ENCODE data around the gene KIF16B.
"Not testable (repeated sequence)": the region's sequence is repeated elsewhere in the genome, so short reads cannot be mapped to it uniquely, and the experiment has no call there.

Gene KIF16B

GRCh38 chr20:16240355-16240754, 332.9 kb downstream of the KIF16B start:
- no peak for DNase-seq

GRCh38 chr20:16236589-16237241, 336.5 kb downstream of the KIF16B start:
- DNase-seq, result no peak

GRCh38 chr20:16230402-16230801, 342.8 kb downstream of the KIF16B start:
- DNase-seq, result no peak

GRCh38 chr20:16229813-16230212, 343.4 kb downstream of the KIF16B start:
- no peak for DNase-seq

GRCh38 chr20:16228722-16229121, 344.5 kb downstream of the KIF16B start:
- no peak for DNase-seq

GRCh38 chr20:16226961-16227360, 346.3 kb downstream of the KIF16B start:
- not testable (repeated sequence) for DNase-seq

- no peak for DNase-seq
Measured at GRCh38 chr20:16224836-16225235, 348.4 kb downstream of the KIF16B start.

- DNase-seq, result no peak
Measured at GRCh38 chr20:16222859-16223411, 350.3 kb downstream of the KIF16B start.
